Transverse colon (tissue), 4 donors: ENCODE results near the gene SHROOM3. TPM values are rescaled to one million over a fixed set of nuclear protein-coding genes. Genes with fewer than 3 reads are reported as not detected.

ENCODE experiments used
- DNase-seq: peaks from one replicate; pipeline ENCODE4 v3.0.0-alpha.2; 2019
- H3K27ac ChIP-seq, 4 donors: fragments of 200-600 bp; sonication (generic); 2 replicates each; pipeline ENCODE4 v1.5.1; 2016 to 2018; ENCODE audit warnings: inconsistent platforms in 4 of 4
- H3K27me3 ChIP-seq: fragments of 200-600 bp; sonication (generic); 2 replicates; pipeline ENCODE4 v1.5.1; 2017; ENCODE audit warnings: inconsistent platforms
- H3K36me3 ChIP-seq, 4 donors: fragments of 200-600 bp; sonication (generic); 2 replicates each; pipeline ENCODE4 v1.5.1; 2017 to 2019; ENCODE audit warnings: inconsistent platforms in 4 of 4
- H3K4me1 ChIP-seq, 4 donors: fragments of 200-600 bp; sonication (generic); 2 replicates each; pipeline ENCODE4 v1.5.1; 2017 to 2020; ENCODE audit warnings: inconsistent platforms in 4 of 4
- H3K4me3 ChIP-seq, 4 donors: fragments of 200-600 bp; sonication (generic); 1 replicate in 1 of 4; 2 replicates in 3 of 4; pipeline versions ENCODE4 v1.5.1 to v1.6.1; 2017 to 2019; ENCODE audit warnings: inconsistent platforms in 4 of 4
- H3K9me3 ChIP-seq, 2 donors: fragments of 200-600 bp; sonication (generic); 2 replicates each; pipeline ENCODE4 v1.5.1; 2017 to 2019; ENCODE audit warnings: inconsistent platforms in 2 of 2
- EP300 ChIP-seq: sonication (generic); formaldehyde crosslinking; IDR thresholded peaks from one replicate; pipeline ENCODE4 v1.6.1; 2017; ENCODE audit warnings: antibody characterized with exemption, low read depth
- POLR2A ChIP-seq: fragments of 450-650 bp; IDR thresholded peaks from one replicate; pipeline ENCODE4 v1.6.1; 2016; ENCODE audit warnings: antibody characterized with exemption, mild to moderate bottlenecking, moderate library complexity
- POLR2AphosphoS5 ChIP-seq, 3 donors: sonication (generic); formaldehyde crosslinking; IDR thresholded peaks; one replicate each; pipeline ENCODE4 v1.6.1; 2016; ENCODE audit warnings: antibody characterized with exemption in 3 of 3
- WGBS, 2 donors: methylation state at CpG; one replicate each; pipeline ENCODE4 v1.1.5; 2018; ENCODE audit warnings: low coverage in 1 of 2; 5-methylcytosine and 5-hydroxymethylcytosine counted together
- in situ Hi-C, 4 donors: fragments of 200-750 bp; cut with MboI; loops; one replicate each; pipeline versions ENCODE4 v1.15.0 to v1.15.1; 2017; ENCODE audit warnings: low sequenced_read_pairs in 3 of 4, low pct_ligation_motif_present in 1 of 4, low pct_unique_long_range_greater_than_20kb in 1 of 4
- intact Hi-C: fragments of 100-400 bp; cut with DNase I; formaldehyde crosslinking; loops from one replicate; pipeline ENCODE4 v1.15.1; 2023; ENCODE audit warnings: low total_unique reads
- total RNA-seq, 4 donors: library from RNA; depleted of rRNA; stranded (reverse); fragments of >200 nt; gene quantifications; one replicate each; pipeline ENCODE4 v1.1.0, GENCODE V29; 2016
- TF ChIP-seq, protein P1 (sequence below), 5 experiments: fragments of 200-600 bp in 3 of 5; fragments of 450-650 bp in 2 of 5; sonication (generic) in 3 of 5; IDR thresholded peaks; 1 replicate in 2 of 5; 2 replicates in 3 of 5; pipeline ENCODE4 v1.5.1; 2016 to 2017; ENCODE audit warnings: antibody characterized with exemption in 5 of 5, inconsistent platforms in 3 of 5, mild to moderate bottlenecking in 2 of 5, moderate library complexity in 1 of 5

Gene SHROOM3
- total RNA-seq, 4 donors from 2014 or later, result 182 to 456 (median 437) TPM

DNA sequence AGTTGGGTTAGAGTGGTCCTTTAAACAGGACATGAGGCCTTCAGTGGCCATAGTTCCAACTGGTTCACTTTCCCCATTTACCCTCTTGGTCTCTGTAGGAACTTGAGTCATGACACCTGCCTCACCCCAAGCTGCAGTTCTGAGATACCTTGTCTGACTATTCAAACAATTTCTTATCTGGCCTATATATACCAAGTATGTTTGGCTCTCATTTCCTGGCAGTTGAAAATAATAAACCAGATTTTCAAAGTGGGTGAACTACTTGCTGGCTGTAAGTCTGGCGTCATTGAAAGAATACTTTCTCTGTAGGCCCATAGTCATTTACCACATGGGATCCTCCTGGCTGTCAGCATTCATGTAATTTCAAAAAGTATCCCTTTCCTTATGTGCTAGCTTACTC is 228.8 kb downstream of the SHROOM3 start:
- H3K36me3 ChIP-seq, result no peaks in the 10 kb centered on the region
- in situ Hi-C loops, result no loop called here
- no peak for DNase-seq
- WGBS, 2 donors, result 64% methylated on average over 1 of the region's 1 CpG; no CpG with 5 or more reads in 1 of the 2 donors
- H3K4me3 ChIP-seq, result no peak overlapping the region
- no peaks in the 10 kb centered on the region for H3K9me3 ChIP-seq
- peaks cover 5 to 39% (median 30%) of the 10 kb centered on the region in 4 donors for H3K4me1 ChIP-seq
- TF ChIP-seq POLR2AphosphoS5 (IDR thresholded peaks at IDR 0.05) (peak in 1 of 3 donors; percentile 12), EP300 (no peak), POLR2A (peak; percentile 28)
- TF ChIP-seq, protein P1, sequence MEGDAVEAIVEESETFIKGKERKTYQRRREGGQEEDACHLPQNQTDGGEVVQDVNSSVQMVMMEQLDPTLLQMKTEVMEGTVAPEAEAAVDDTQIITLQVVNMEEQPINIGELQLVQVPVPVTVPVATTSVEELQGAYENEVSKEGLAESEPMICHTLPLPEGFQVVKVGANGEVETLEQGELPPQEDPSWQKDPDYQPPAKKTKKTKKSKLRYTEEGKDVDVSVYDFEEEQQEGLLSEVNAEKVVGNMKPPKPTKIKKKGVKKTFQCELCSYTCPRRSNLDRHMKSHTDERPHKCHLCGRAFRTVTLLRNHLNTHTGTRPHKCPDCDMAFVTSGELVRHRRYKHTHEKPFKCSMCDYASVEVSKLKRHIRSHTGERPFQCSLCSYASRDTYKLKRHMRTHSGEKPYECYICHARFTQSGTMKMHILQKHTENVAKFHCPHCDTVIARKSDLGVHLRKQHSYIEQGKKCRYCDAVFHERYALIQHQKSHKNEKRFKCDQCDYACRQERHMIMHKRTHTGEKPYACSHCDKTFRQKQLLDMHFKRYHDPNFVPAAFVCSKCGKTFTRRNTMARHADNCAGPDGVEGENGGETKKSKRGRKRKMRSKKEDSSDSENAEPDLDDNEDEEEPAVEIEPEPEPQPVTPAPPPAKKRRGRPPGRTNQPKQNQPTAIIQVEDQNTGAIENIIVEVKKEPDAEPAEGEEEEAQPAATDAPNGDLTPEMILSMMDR (IDR thresholded peaks at IDR 0.05), result no peak
- intact Hi-C loops, result no loop called here
- peak overlapping the region; percentile 60 to 85 (median 78) for H3K27ac ChIP-seq
- H3K27me3 ChIP-seq, result no peaks in the 10 kb centered on the region

DNA sequence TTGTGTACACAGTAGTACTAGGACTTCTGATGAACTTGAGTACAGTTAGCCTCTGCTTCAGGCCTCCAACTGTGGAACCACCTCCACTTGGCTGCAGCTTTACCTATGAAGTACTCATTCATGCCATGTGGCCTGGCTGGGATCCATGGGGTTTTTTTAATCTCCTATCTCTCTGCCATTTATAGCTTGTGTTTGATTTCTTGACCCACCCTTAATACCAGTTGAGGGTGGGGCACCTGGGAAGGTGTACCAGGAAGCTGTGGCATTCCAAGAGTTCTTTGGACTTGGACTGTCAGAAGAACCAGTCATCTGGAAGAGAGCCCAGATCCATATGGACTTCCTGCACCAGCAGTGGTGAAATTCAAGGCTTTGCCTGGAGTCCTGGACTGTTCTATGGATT is 230.1 kb downstream of the SHROOM3 start:
- TF ChIP-seq, protein P1 (IDR thresholded peaks at IDR 0.05), result no peak
- peak; percentile 51 for TF ChIP-seq POLR2A
- TF ChIP-seq EP300, result peak; percentile 96
- peak; percentile 12 to 90 (median 71) for TF ChIP-seq POLR2AphosphoS5 (IDR thresholded peaks at IDR 0.05)
- peaks cover 5 to 41% (median 30%) of the 10 kb centered on the region in 4 donors for H3K4me1 ChIP-seq
- in situ Hi-C loops, result no loop called here

DNA sequence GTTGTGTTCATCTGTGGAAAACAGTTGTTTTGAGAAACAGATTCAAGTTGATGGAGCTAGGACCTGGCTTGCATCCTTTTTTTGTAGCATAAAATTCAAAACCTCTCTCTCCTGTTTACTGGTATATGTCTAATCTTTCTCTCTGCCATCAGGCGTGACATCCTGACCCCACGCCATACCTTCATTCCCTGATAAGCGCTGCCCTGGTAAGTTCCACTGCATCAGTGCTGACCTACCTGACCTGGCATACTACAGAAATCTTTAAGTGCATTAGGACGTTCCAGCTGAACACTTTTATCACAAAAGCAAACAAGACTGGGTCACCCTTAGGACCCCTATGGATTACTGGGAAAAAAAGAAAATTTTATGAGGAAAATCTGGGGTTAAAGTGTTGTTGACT is 230.7 kb downstream of the SHROOM3 start:
- DNase-seq, result no peak

More for the DNA sequence above, 230.1 kb downstream of the SHROOM3 start:
- Histone ChIP-seq H3K27me3 (no peaks in the 10 kb centered on the region), H3K4me3 (no peak overlapping the region), H3K9me3 (no peaks in the 10 kb centered on the region), H3K27ac (peak overlapping the region; percentile 73 to 87 (median 80)), H3K36me3 (no peaks in the 10 kb centered on the region)
- peak; percentile 90 for DNase-seq
- intact Hi-C loops, result no loop called here

DNA sequence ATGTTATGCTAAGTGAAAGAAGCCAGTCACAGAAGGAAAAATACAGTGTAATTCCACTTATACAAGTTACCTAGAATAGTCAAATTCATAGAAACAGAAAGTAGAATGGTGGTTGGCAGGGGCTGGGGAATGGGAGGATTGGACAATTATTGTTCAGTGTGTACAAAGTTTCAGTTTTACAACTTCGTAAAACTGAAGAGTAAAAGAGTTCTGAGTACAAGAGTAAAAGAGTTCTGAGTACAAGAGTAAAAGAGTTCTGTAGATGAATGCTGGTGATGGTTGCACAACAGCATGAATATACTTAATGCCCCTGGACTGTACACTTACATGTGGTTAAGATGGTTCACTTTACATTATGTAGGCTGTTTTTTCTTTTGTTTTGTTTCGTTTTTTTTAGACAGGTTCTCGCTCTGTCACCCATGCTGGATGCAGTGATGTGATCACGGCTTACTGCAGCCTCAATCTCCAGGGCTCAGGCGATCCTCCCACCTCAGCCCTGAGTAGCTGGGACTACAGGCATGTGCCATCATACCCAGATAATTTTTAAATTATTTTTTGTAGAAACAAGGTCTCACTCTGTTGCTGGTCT is 232.0 kb downstream of the SHROOM3 start:
- intact Hi-C loops (no loop called here), in situ Hi-C loops (no loop called here)
- WGBS, 2 donors, result 44 to 49% methylated on average over 5 of the region's 5 CpGs
- H3K36me3 ChIP-seq, result no peaks in the 10 kb centered on the region
- H3K4me3 ChIP-seq, result no peak overlapping the region
- no peaks in the 10 kb centered on the region for H3K9me3 ChIP-seq
- TF ChIP-seq POLR2AphosphoS5 (IDR thresholded peaks at IDR 0.05), result peak in 1 of 3 donors; percentile 21
- TF ChIP-seq EP300, result no peak
- TF ChIP-seq POLR2A, result peak; percentile 27
- DNase-seq, result peak; percentile 38
- H3K27me3 ChIP-seq, result no peaks in the 10 kb centered on the region
- peaks cover 5 to 41% (median 30%) of the 10 kb centered on the region in 4 donors for H3K4me1 ChIP-seq
- peak overlapping the region; percentile 73 to 87 (median 78) for H3K27ac ChIP-seq

More for the DNA sequence above, 230.7 kb downstream of the SHROOM3 start:
- TF ChIP-seq, protein P1 (IDR thresholded peaks at IDR 0.05), result no peak
- no peak for TF ChIP-seq POLR2A
- no peak for TF ChIP-seq EP300
- TF ChIP-seq POLR2AphosphoS5 (IDR thresholded peaks at IDR 0.05), result no peak
- peaks cover 5 to 41% (median 30%) of the 10 kb centered on the region in 4 donors for H3K4me1 ChIP-seq
- 79 to 80% methylated on average over 1 to 4 of the region's 4 CpGs for WGBS, 2 donors
- no peaks in the 10 kb centered on the region for H3K9me3 ChIP-seq
- in situ Hi-C loops (no loop called here), intact Hi-C loops (no loop called here)
- no peak overlapping the region for H3K4me3 ChIP-seq
- peak overlapping the region; percentile 73 to 87 (median 78) for H3K27ac ChIP-seq
- no peaks in the 10 kb centered on the region for H3K27me3 ChIP-seq
- no peaks in the 10 kb centered on the region for H3K36me3 ChIP-seq
